ENCODE measurements around the gene CEMIP.

GRCh38 chr15:80730926-80731325 is 48.2 kb upstream of the CEMIP start:
- no peak for TF ChIP-seq CTCF (IDR thresholded peaks at IDR 0.05)
- TF ChIP-seq POLR2A (IDR thresholded peaks at IDR 0.05) = no peak

Measured in transverse colon (tissue), 3 donors.